HepG2 (cell line): Measurements from ENCODE around the gene SMARCA4. TPM values are rescaled to one million over a fixed set of nuclear protein-coding genes. Genes with fewer than 3 reads are reported as not detected.

Experiments
- BCL6 ChIP-seq: IDR thresholded peaks from 2 replicates; pipeline ENCODE4 v1.6.1; 2016; ENCODE audit warnings: missing genetic modification reagents, missing compliant biosample characterization
- DMAP1 ChIP-seq: IDR thresholded peaks from 2 replicates; pipeline ENCODE4 v1.6.1; 2016
- ESRRA ChIP-seq: sonication (generic); formaldehyde crosslinking; IDR thresholded peaks from 2 replicates; pipeline ENCODE4 v1.5.1; 2020; ENCODE audit warnings: mild to moderate bottlenecking, low read depth, missing genetic modification reagents
- HMG20B ChIP-seq: conservative IDR thresholded peaks from 2 replicates; pipeline ENCODE4 v1.6.1; 2016; ENCODE audit warnings: missing genetic modification reagents, missing compliant biosample characterization
- KLF13 ChIP-seq: sonication (generic); formaldehyde crosslinking; IDR thresholded peaks from 2 replicates; pipeline ENCODE4 v1.4.0; 2020; ENCODE audit warnings: mild to moderate bottlenecking, missing genetic modification reagents
- NR2C2 ChIP-seq: sonication (generic); formaldehyde crosslinking; IDR thresholded peaks from 2 replicates; pipeline ENCODE4 v1.4.0; 2020; ENCODE audit warnings: missing genetic modification reagents, mild to moderate bottlenecking, moderate library complexity, borderline replicate concordance
- NR2F6 ChIP-seq, 2 experiments: IDR thresholded peaks; 2 replicates each; pipeline ENCODE4 v1.6.1; 2016; ENCODE audit warnings: antibody characterized with exemption in 1 of 2, mild to moderate bottlenecking in 1 of 2
- POLR2A ChIP-seq, 2 experiments: IDR thresholded peaks; 2 replicates each; pipeline ENCODE4 v1.6.1; 2011; ENCODE audit warnings: low read depth in 2 of 2, low read length in 2 of 2, mild to moderate bottlenecking in 1 of 2, moderate library complexity in 1 of 2; ENCODE audit not compliant: insufficient read depth in 1 of 2
- PPARG ChIP-seq: conservative IDR thresholded peaks from 2 replicates; pipeline ENCODE4 v1.6.1; 2016; ENCODE audit warnings: missing biosample characterization, missing genetic modification reagents
- SALL1 ChIP-seq: sonication (generic); formaldehyde crosslinking; IDR thresholded peaks from 2 replicates; pipeline ENCODE4 v1.8.0; 2022; ENCODE audit warnings: mild to moderate bottlenecking, missing genetic modification reagents
- SOX13 ChIP-seq, 3 experiments: fragments of 450-650 bp in 1 of 3; sonication (generic) in 1 of 3; formaldehyde crosslinking in 1 of 3; IDR thresholded peaks in 2 of 3; conservative IDR thresholded peaks in 1 of 3; 2 replicates each; pipeline versions ENCODE4 v1.5.0 to v1.6.1; 2016 to 2020; ENCODE audit warnings: antibody characterized with exemption in 1 of 3, mild to moderate bottlenecking in 1 of 3, missing compliant biosample characterization in 1 of 3, missing genetic modification reagents in 1 of 3, moderate library complexity in 1 of 3
- SPEN ChIP-seq: sonication (generic); formaldehyde crosslinking; IDR thresholded peaks from 2 replicates; pipeline ENCODE4 v1.5.1; 2020; ENCODE audit warnings: low read depth, mild to moderate bottlenecking, missing genetic modification reagents
- ZFX ChIP-seq: sonication (generic); formaldehyde crosslinking; IDR thresholded peaks from 2 replicates; pipeline ENCODE4 v1.4.0; 2020; ENCODE audit warnings: mild to moderate bottlenecking, low read depth, missing genetic modification reagents, moderate library complexity
- ZNF207 ChIP-seq: fragments of 450-650 bp; IDR thresholded peaks from 2 replicates; pipeline ENCODE4 v1.6.1; 2016; ENCODE audit warnings: antibody characterized with exemption, borderline replicate concordance
- ZNF224 ChIP-seq: sonication (generic); formaldehyde crosslinking; IDR thresholded peaks from 2 replicates; pipeline ENCODE4 v1.5.0; 2020; ENCODE audit warnings: mild to moderate bottlenecking, missing genetic modification reagents
- polyA plus RNA-seq, 8 experiments: library from polyadenylated mRNA; depleted of rRNA in 3 of 8; stranded (reverse) in 7 of 8; unstranded in 1 of 8; fragments of >200 nt; fragmentation: Illumina TruSeq in 4 of 8; extraction: Trizol in 4 of 8; gene quantifications; 2 replicates each; pipeline versions ENCODE4 v1.2.1 to v1.2.3, GENCODE V29; 2011 to 2016; ENCODE audit warnings: low read depth in 4 of 8, missing spikeins in 1 of 8, mixed read lengths in 1 of 8; ENCODE audit not compliant: insufficient read depth in 1 of 8
- total RNA-seq, 5 experiments: library from RNA; depleted of rRNA; stranded (reverse); fragments of >200 nt; fragmentation: Illumina TruSeq; extraction: Trizol; gene quantifications; 2 replicates each; pipeline ENCODE4 v1.2.3, GENCODE V29; 2016; ENCODE audit warnings: low read depth in 1 of 5
- TF ChIP-seq, protein P1 (sequence below): sonication (generic); formaldehyde crosslinking; IDR thresholded peaks from 2 replicates; pipeline ENCODE4 v1.5.0; 2020; ENCODE audit warnings: mild to moderate bottlenecking, missing genetic modification reagents, borderline replicate concordance
- TF ChIP-seq, protein P2 (sequence below): sonication (generic); formaldehyde crosslinking; conservative IDR thresholded peaks from 2 replicates; pipeline ENCODE4 v1.4.0; 2020; ENCODE audit warnings: mild to moderate bottlenecking, missing genetic modification reagents, moderate library complexity
- TF ChIP-seq, protein P3 (sequence below): sonication (generic); formaldehyde crosslinking; IDR thresholded peaks from 2 replicates; pipeline ENCODE4 v1.5.1; 2020; ENCODE audit warnings: mild to moderate bottlenecking, missing genetic modification reagents, moderate library complexity

The SMARCA4 gene
- total and polyA plus RNA-seq, 2 of the 13 experiments (the other 11 are each of a cell fraction or from before 2014, with no cell fraction given) = 25.4 to 45.9 TPM

DNA sequence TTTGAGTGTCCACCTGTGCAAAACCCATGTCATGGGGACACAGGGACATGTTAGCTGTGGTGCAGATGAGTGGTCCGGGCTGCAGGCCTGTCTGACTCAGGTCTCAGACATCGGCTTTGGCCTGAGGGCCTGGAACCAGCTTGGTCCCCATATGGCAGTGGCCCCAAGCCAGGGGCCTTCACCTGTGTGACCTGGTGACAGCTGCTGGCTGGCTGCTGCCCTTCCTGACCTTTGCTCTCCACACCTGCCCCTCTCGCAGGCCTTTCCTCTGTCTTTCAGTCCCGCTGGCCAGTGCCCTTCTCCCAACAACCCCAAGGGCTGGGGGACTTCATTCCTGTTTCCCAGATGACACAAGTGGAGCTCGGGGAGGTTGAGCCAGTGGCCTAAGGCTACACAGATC is 105.5 kb downstream of the SMARCA4 start (continued):
- TF ChIP-seq, protein P1, sequence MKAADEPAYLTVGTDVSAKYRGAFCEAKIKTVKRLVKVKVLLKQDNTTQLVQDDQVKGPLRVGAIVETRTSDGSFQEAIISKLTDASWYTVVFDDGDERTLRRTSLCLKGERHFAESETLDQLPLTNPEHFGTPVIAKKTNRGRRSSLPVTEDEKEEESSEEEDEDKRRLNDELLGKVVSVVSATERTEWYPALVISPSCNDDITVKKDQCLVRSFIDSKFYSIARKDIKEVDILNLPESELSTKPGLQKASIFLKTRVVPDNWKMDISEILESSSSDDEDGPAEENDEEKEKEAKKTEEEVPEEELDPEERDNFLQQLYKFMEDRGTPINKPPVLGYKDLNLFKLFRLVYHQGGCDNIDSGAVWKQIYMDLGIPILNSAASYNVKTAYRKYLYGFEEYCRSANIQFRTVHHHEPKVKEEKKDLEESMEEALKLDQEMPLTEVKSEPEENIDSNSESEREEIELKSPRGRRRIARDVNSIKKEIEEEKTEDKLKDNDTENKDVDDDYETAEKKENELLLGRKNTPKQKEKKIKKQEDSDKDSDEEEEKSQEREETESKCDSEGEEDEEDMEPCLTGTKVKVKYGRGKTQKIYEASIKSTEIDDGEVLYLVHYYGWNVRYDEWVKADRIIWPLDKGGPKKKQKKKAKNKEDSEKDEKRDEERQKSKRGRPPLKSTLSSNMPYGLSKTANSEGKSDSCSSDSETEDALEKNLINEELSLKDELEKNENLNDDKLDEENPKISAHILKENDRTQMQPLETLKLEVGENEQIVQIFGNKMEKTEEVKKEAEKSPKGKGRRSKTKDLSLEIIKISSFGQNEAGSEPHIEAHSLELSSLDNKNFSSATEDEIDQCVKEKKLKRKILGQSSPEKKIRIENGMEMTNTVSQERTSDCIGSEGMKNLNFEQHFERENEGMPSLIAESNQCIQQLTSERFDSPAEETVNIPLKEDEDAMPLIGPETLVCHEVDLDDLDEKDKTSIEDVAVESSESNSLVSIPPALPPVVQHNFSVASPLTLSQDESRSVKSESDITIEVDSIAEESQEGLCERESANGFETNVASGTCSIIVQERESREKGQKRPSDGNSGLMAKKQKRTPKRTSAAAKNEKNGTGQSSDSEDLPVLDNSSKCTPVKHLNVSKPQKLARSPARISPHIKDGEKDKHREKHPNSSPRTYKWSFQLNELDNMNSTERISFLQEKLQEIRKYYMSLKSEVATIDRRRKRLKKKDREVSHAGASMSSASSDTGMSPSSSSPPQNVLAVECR (CRISPR knock-in tag) = peak; percentile 50; the same call in 1 of the 2 replicates
- TF ChIP-seq ZNF224 = no peak
- TF ChIP-seq NR2C2 (CRISPR knock-in tag) = peak; percentile 42; the same call in 1 of the 2 replicates
- TF ChIP-seq, protein P2, sequence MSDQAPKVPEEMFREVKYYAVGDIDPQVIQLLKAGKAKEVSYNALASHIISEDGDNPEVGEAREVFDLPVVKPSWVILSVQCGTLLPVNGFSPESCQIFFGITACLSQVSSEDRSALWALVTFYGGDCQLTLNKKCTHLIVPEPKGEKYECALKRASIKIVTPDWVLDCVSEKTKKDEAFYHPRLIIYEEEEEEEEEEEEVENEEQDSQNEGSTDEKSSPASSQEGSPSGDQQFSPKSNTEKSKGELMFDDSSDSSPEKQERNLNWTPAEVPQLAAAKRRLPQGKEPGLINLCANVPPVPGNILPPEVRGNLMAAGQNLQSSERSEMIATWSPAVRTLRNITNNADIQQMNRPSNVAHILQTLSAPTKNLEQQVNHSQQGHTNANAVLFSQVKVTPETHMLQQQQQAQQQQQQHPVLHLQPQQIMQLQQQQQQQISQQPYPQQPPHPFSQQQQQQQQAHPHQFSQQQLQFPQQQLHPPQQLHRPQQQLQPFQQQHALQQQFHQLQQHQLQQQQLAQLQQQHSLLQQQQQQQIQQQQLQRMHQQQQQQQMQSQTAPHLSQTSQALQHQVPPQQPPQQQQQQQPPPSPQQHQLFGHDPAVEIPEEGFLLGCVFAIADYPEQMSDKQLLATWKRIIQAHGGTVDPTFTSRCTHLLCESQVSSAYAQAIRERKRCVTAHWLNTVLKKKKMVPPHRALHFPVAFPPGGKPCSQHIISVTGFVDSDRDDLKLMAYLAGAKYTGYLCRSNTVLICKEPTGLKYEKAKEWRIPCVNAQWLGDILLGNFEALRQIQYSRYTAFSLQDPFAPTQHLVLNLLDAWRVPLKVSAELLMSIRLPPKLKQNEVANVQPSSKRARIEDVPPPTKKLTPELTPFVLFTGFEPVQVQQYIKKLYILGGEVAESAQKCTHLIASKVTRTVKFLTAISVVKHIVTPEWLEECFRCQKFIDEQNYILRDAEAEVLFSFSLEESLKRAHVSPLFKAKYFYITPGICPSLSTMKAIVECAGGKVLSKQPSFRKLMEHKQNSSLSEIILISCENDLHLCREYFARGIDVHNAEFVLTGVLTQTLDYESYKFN (CRISPR knock-in tag) = peak; percentile 49
- peak; percentile 45; the same call in 1 of the 2 replicates for TF ChIP-seq ESRRA (CRISPR knock-in tag)
- TF ChIP-seq NR2F6 (IDR thresholded peaks at IDR 0.05) = peak; percentile 90
- TF ChIP-seq NR2F6 (CRISPR knock-in tag; IDR thresholded peaks at IDR 0.05) = peak; percentile 95
- TF ChIP-seq SPEN = peak; percentile 55; the same call in 1 of the 2 replicates
- 0 out of 2 replicates have a peak, but pooled peaks have one; percentile 22 for TF ChIP-seq SALL1 (CRISPR knock-in tag)
- no peak for TF ChIP-seq DMAP1 (CRISPR knock-in tag)
- TF ChIP-seq ZFX (CRISPR knock-in tag) = peak; percentile 58
- no peak for TF ChIP-seq KLF13 (CRISPR knock-in tag)
- no peak for TF ChIP-seq ZNF207
- TF ChIP-seq PPARG (CRISPR knock-in tag) = 0 out of 2 replicates have a peak, but pooled peaks have one; percentile 37
- no peak for TF ChIP-seq POLR2A (IDR thresholded peaks at IDR 0.05; ENCODE audit: insufficient read depth in 1 of 2, low read depth in 2 of 2, low read length in 2 of 2)
- TF ChIP-seq, protein P3, sequence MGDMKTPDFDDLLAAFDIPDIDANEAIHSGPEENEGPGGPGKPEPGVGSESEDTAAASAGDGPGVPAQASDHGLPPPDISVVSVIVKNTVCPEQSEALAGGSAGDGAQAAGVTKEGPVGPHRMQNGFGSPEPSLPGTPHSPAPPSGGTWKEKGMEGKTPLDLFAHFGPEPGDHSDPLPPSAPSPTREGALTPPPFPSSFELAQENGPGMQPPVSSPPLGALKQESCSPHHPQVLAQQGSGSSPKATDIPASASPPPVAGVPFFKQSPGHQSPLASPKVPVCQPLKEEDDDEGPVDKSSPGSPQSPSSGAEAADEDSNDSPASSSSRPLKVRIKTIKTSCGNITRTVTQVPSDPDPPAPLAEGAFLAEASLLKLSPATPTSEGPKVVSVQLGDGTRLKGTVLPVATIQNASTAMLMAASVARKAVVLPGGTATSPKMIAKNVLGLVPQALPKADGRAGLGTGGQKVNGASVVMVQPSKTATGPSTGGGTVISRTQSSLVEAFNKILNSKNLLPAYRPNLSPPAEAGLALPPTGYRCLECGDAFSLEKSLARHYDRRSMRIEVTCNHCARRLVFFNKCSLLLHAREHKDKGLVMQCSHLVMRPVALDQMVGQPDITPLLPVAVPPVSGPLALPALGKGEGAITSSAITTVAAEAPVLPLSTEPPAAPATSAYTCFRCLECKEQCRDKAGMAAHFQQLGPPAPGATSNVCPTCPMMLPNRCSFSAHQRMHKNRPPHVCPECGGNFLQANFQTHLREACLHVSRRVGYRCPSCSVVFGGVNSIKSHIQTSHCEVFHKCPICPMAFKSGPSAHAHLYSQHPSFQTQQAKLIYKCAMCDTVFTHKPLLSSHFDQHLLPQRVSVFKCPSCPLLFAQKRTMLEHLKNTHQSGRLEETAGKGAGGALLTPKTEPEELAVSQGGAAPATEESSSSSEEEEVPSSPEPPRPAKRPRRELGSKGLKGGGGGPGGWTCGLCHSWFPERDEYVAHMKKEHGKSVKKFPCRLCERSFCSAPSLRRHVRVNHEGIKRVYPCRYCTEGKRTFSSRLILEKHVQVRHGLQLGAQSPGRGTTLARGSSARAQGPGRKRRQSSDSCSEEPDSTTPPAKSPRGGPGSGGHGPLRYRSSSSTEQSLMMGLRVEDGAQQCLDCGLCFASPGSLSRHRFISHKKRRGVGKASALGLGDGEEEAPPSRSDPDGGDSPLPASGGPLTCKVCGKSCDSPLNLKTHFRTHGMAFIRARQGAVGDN (CRISPR knock-in tag) = peak; percentile 74
- TF ChIP-seq SOX13 (IDR thresholded peaks at IDR 0.05) = no peak
- 0 out of 4 replicates have a peak, but pooled peaks of 1 of the 2 experiments have one; percentile 9 for TF ChIP-seq SOX13 (CRISPR knock-in tag; conservative IDR thresholded peaks at IDR 0.05 in 1 of 2, IDR thresholded peaks at IDR 0.05 in 1 of 2)
- TF ChIP-seq HMG20B (CRISPR knock-in tag) = no peak
- peak; percentile 75 for TF ChIP-seq BCL6 (CRISPR knock-in tag)
